ENCODE data around the gene UAP1L1.

Gene UAP1L1

DNA sequence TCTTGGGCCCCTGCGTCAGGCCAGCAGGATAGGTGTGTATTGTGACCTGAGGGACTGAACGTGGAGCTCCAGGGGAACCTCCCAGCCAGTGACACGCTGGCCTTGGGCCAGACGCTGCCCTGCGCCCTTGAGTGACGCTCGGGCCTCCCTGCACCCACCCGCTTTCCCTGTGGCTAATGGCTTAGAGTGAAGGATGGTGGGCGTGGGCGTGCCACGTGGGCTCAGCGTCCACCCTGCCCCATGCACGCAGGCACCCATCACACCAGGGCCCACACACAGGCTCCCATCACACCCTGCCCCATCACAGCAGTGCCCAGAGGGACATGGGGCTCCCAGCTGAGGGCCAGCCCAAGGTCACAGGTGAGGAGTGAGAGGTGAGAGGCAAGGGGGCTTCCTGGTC, 40.3 kb upstream of the UAP1L1 start:
- Histone ChIP-seq H3K4me2 (ENCODE audit: low read length) (no peak overlapping the region), H3K18ac (ENCODE audit: low read length) (no peak overlapping the region), H3K36me3 (ENCODE audit: control insufficient read depth in 1 of 2, insufficient read depth in 2 of 2, low read length in 2 of 2) (no peaks in the 10 kb centered on the region), H4K8ac (ENCODE audit: low read depth, low read length) (no peak overlapping the region), H2BK5ac (ENCODE audit: low read depth, low read length, poor library complexity) (no peak overlapping the region), H3K27ac (ENCODE audit: low read depth, low read length) (no peak overlapping the region), H2BK12ac (ENCODE audit: low read length) (no peak overlapping the region), H3K4ac (ENCODE audit: low read depth, low read length) (no peak overlapping the region), H4K91ac (ENCODE audit: low read depth, low read length) (no peak overlapping the region), H3K4me3 (ENCODE audit: low read depth, low read length) (peak overlapping the region; percentile 43), H3K9ac (ENCODE audit: low read length) (no peak overlapping the region), H3K23ac (ENCODE audit: low read length) (no peak overlapping the region), H3K27me3 (ENCODE audit: insufficient read depth, low read length) (no peaks in the 10 kb centered on the region), H3K79me1 (ENCODE audit: low read length) (no peaks in the 10 kb centered on the region), H2BK120ac (ENCODE audit: insufficient read depth, low read length, poor library complexity) (no peak overlapping the region), H3K79me2 (ENCODE audit: control insufficient read depth, insufficient read depth, low read length, poor library complexity) (no peaks in the 10 kb centered on the region), H3K4me1 (ENCODE audit: control insufficient read depth in 1 of 2, insufficient read depth in 2 of 2, low read length in 2 of 2) (no peaks in the 10 kb centered on the region), H3K14ac (ENCODE audit: low read length) (no peak overlapping the region), H2AFZ (ENCODE audit: insufficient read depth, low read length, poor library complexity) (no peak overlapping the region), H2AK5ac (ENCODE audit: low read length) (no peak overlapping the region), H4K12ac (ENCODE audit: low read depth, low read length) (no peak overlapping the region), H3K9me3 (ENCODE audit: insufficient read depth, low read depth, low read length) (peaks cover 5% of the 10 kb centered on the region)
- no CpG with 5 or more reads among the region's 13 CpGs for WGBS (ENCODE audit: extremely low coverage, insufficient coverage, insufficient read length)
- no peak for DNase-seq

GRCh38 chr9:137037483-137037882, 39.8 kb upstream of the UAP1L1 start:
- Histone ChIP-seq H3K9me3 (ENCODE audit: insufficient read depth, low read depth, low read length) (peaks cover 5% of the 10 kb centered on the region), H3K79me2 (ENCODE audit: control insufficient read depth, insufficient read depth, low read length, poor library complexity) (no peaks in the 10 kb centered on the region), H3K4me2 (ENCODE audit: low read length) (no peak overlapping the region), H3K4me1 (ENCODE audit: control insufficient read depth in 1 of 2, insufficient read depth in 2 of 2, low read length in 2 of 2) (no peaks in the 10 kb centered on the region), H2BK120ac (ENCODE audit: insufficient read depth, low read length, poor library complexity) (no peak overlapping the region), H3K14ac (ENCODE audit: low read length) (no peak overlapping the region), H3K23ac (ENCODE audit: low read length) (no peak overlapping the region), H2BK12ac (ENCODE audit: low read length) (no peak overlapping the region), H3K4ac (ENCODE audit: low read depth, low read length) (no peak overlapping the region), H3K27ac (ENCODE audit: low read depth, low read length) (no peak overlapping the region), H2BK5ac (ENCODE audit: low read depth, low read length, poor library complexity) (no peak overlapping the region), H3K27me3 (ENCODE audit: insufficient read depth, low read length) (no peaks in the 10 kb centered on the region), H3K36me3 (ENCODE audit: control insufficient read depth in 1 of 2, insufficient read depth in 2 of 2, low read length in 2 of 2) (no peaks in the 10 kb centered on the region), H4K12ac (ENCODE audit: low read depth, low read length) (no peak overlapping the region), H4K8ac (ENCODE audit: low read depth, low read length) (no peak overlapping the region), H3K79me1 (ENCODE audit: low read length) (no peaks in the 10 kb centered on the region), H2AFZ (ENCODE audit: insufficient read depth, low read length, poor library complexity) (no peak overlapping the region), H3K4me3 (ENCODE audit: low read depth, low read length) (no peak overlapping the region), H3K18ac (ENCODE audit: low read length) (no peak overlapping the region), H2AK5ac (ENCODE audit: low read length) (no peak overlapping the region), H4K91ac (ENCODE audit: low read depth, low read length) (no peak overlapping the region), H3K9ac (ENCODE audit: low read length) (no peak overlapping the region)
- no CpG with 5 or more reads among the region's 10 CpGs for WGBS (ENCODE audit: extremely low coverage, insufficient coverage, insufficient read length)
- DNase-seq, result no peak

DNA sequence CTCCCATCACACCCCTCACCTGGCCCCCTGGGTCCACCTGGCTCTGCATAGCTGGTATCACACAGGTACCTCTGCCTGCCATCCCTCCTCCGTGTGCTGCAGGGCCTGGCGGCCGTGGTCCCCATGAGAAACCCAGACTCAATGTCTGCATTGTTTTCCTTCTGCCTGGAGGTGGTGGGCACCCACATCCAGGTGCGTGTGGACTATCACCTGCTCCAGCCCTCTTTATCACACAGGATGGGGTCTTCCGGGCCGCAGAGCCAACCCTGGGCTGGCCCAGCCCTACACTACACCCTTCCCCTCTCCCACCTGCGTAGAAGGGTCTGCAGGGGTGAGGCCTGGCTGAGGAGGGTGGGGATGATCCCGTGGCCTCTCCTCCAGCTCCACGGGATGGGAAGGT, 38.4 kb upstream of the UAP1L1 start:
- Histone ChIP-seq H3K4ac (ENCODE audit: low read depth, low read length) (no peak overlapping the region), H4K91ac (ENCODE audit: low read depth, low read length) (no peak overlapping the region), H4K12ac (ENCODE audit: low read depth, low read length) (no peak overlapping the region), H2AK5ac (ENCODE audit: low read length) (no peak overlapping the region), H3K27me3 (ENCODE audit: insufficient read depth, low read length) (no peaks in the 10 kb centered on the region), H3K9ac (ENCODE audit: low read length) (no peak overlapping the region), H2BK5ac (ENCODE audit: low read depth, low read length, poor library complexity) (no peak overlapping the region), H2AFZ (ENCODE audit: insufficient read depth, low read length, poor library complexity) (no peak overlapping the region), H3K23ac (ENCODE audit: low read length) (no peak overlapping the region), H2BK12ac (ENCODE audit: low read length) (no peak overlapping the region), H3K4me2 (ENCODE audit: low read length) (no peak overlapping the region), H3K27ac (ENCODE audit: low read depth, low read length) (no peak overlapping the region), H3K18ac (ENCODE audit: low read length) (no peak overlapping the region), H3K9me3 (ENCODE audit: insufficient read depth, low read depth, low read length) (peaks cover 5% of the 10 kb centered on the region), H3K79me1 (ENCODE audit: low read length) (no peaks in the 10 kb centered on the region), H3K36me3 (ENCODE audit: control insufficient read depth in 1 of 2, insufficient read depth in 2 of 2, low read length in 2 of 2) (no peaks in the 10 kb centered on the region), H4K8ac (ENCODE audit: low read depth, low read length) (no peak overlapping the region), H3K79me2 (ENCODE audit: control insufficient read depth, insufficient read depth, low read length, poor library complexity) (no peaks in the 10 kb centered on the region), H3K4me1 (ENCODE audit: control insufficient read depth in 1 of 2, insufficient read depth in 2 of 2, low read length in 2 of 2) (no peaks in the 10 kb centered on the region), H3K4me3 (ENCODE audit: low read depth, low read length) (no peak overlapping the region), H3K14ac (ENCODE audit: low read length) (no peak overlapping the region), H2BK120ac (ENCODE audit: insufficient read depth, low read length, poor library complexity) (no peak overlapping the region)
- DNase-seq, result no peak
- WGBS (ENCODE audit: extremely low coverage, insufficient coverage, insufficient read length), result no CpG with 5 or more reads among the region's 9 CpGs

GRCh38 chr9:137039611-137040366, 37.5 kb upstream of the UAP1L1 start:
- Histone ChIP-seq H3K14ac (ENCODE audit: low read length) (no peak overlapping the region), H2BK5ac (ENCODE audit: low read depth, low read length, poor library complexity) (no peak overlapping the region), H3K18ac (ENCODE audit: low read length) (no peak overlapping the region), H3K4ac (ENCODE audit: low read depth, low read length) (no peak overlapping the region), H4K12ac (ENCODE audit: low read depth, low read length) (no peak overlapping the region), H3K27ac (ENCODE audit: low read depth, low read length) (no peak overlapping the region), H2BK120ac (ENCODE audit: insufficient read depth, low read length, poor library complexity) (no peak overlapping the region), H3K27me3 (ENCODE audit: insufficient read depth, low read length) (peaks cover 4% of the 10 kb centered on the region), H3K9ac (ENCODE audit: low read length) (no peak overlapping the region), H2AFZ (ENCODE audit: insufficient read depth, low read length, poor library complexity) (no peak overlapping the region), H3K36me3 (ENCODE audit: control insufficient read depth in 1 of 2, insufficient read depth in 2 of 2, low read length in 2 of 2) (no peaks in the 10 kb centered on the region), H3K4me1 (ENCODE audit: control insufficient read depth in 1 of 2, insufficient read depth in 2 of 2, low read length in 2 of 2) (no peaks in the 10 kb centered on the region), H4K91ac (ENCODE audit: low read depth, low read length) (no peak overlapping the region), H3K4me2 (ENCODE audit: low read length) (no peak overlapping the region), H3K79me2 (ENCODE audit: control insufficient read depth, insufficient read depth, low read length, poor library complexity) (no peaks in the 10 kb centered on the region), H2AK5ac (ENCODE audit: low read length) (no peak overlapping the region), H3K9me3 (ENCODE audit: insufficient read depth, low read depth, low read length) (peaks cover 5% of the 10 kb centered on the region), H2BK12ac (ENCODE audit: low read length) (no peak overlapping the region), H3K23ac (ENCODE audit: low read length) (no peak overlapping the region), H3K4me3 (ENCODE audit: low read depth, low read length) (no peak overlapping the region), H3K79me1 (ENCODE audit: low read length) (no peaks in the 10 kb centered on the region), H4K8ac (ENCODE audit: low read depth, low read length) (no peak overlapping the region)
- no CpG with 5 or more reads among the region's 32 CpGs for WGBS (ENCODE audit: extremely low coverage, insufficient coverage, insufficient read length)
- DNase-seq, result no peak
